ENCODE data around the gene SCUBE3.

The SCUBE3 gene

GRCh38 chr6:35214869-35215664, 1.3 kb downstream of the SCUBE3 start:
- DNase-seq, result no peak

GRCh38 chr6:35215665-35216411, 2.1 kb downstream of the SCUBE3 start:
- DNase-seq, result no peak

- DNase-seq, result no peak
Measured at GRCh38 chr6:35216412-35216732, 2.6 kb downstream of the SCUBE3 start.

- DNase-seq, result no peak
Measured at GRCh38 chr6:35216851-35217811, 3.4 kb downstream of the SCUBE3 start.

- DNase-seq, result no peak
Measured at GRCh38 chr6:35218021-35218420, 4.3 kb downstream of the SCUBE3 start.

- no peak for DNase-seq
Measured at GRCh38 chr6:35218456-35218855, 4.7 kb downstream of the SCUBE3 start.

GRCh38 chr6:35219683-35220326, 6.0 kb downstream of the SCUBE3 start:
- no peak for DNase-seq

- no peak for DNase-seq
Measured at GRCh38 chr6:35220711-35221110, 7.0 kb downstream of the SCUBE3 start.

- DNase-seq, result no peak
Measured at GRCh38 chr6:35223396-35223795, 9.6 kb downstream of the SCUBE3 start.

- no peak for DNase-seq
Measured at GRCh38 chr6:35224720-35225119, 11.0 kb downstream of the SCUBE3 start.

- DNase-seq, result no peak
Measured at GRCh38 chr6:35228481-35228880, 14.7 kb downstream of the SCUBE3 start.

- no peak for DNase-seq
Measured at GRCh38 chr6:35229304-35229703, 15.5 kb downstream of the SCUBE3 start.

GRCh38 chr6:35230498-35230897, 16.7 kb downstream of the SCUBE3 start:
- DNase-seq, result no peak

- no peak for DNase-seq
Measured at GRCh38 chr6:35230950-35231349, 17.2 kb downstream of the SCUBE3 start.

GRCh38 chr6:35231563-35231962, 17.8 kb downstream of the SCUBE3 start:
- DNase-seq, result no peak

- DNase-seq, result no peak
Measured at GRCh38 chr6:35234901-35235300, 21.1 kb downstream of the SCUBE3 start.

- DNase-seq, result no peak
Measured at GRCh38 chr6:35236223-35236622, 22.5 kb downstream of the SCUBE3 start.

- DNase-seq, result no peak
Measured at GRCh38 chr6:35237476-35237875, 23.7 kb downstream of the SCUBE3 start.

GRCh38 chr6:35238843-35239289, 25.1 kb downstream of the SCUBE3 start:
- DNase-seq, result no peak

GRCh38 chr6:35239581-35239980, 25.8 kb downstream of the SCUBE3 start:
- DNase-seq, result no peak

GRCh38 chr6:35240838-35241801, 27.4 kb downstream of the SCUBE3 start:
- DNase-seq, result peak; percentile 66
